ENCODE data around the gene CIAO1. TPM values are rescaled to one million over a fixed set of nuclear protein-coding genes. Genes with fewer than 3 reads are reported as not detected.

Gene CIAO1
- total RNA-seq, 4 donors from 2014 or later: 60.6 to 128 (median 80.1) TPM

DNA sequence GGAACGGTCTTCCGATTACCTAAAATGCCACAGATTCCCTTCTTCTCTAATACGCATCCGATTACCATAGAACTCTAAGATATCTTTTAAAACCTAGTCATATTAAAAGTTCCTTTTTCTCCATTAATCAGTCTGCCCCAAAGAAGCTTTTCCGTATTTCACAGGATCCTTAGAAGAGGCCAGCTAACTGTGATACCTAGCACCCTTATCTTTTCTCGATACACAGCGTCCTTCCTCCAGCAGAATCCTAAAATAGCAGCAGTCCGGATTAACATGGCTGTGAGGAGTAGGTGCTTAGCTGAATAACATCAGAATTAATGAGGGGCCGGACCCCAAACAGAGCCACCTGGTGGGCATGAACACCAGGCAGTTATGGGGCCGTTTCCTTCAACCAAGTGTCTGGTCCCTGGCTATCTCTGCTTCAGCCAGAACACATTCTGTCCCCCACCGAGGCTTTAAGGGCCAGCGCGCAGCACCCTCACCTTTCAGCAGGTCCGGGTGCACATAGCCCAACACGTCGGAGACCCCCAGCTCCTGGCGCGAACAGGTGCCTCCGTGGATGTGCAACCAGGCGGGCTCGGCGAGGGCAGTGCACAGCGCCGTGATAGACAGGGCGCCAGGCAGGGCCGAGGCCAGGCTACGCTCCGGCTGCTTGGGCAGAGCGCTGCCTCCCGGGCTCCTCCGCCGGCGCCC, 1.2 kb upstream of the CIAO1 start:
- Histone ChIP-seq H3K4me3 (peak overlapping the region; percentile 92 to 99 (median 96)), H3K9me3 (no peaks in the 10 kb centered on the region), H3K27ac (peak overlapping the region; percentile 92 to 98 (median 98)), H3K27me3 (no peaks in the 10 kb centered on the region), H3K4me1 (peaks cover 32 to 69% (median 53%) of the 10 kb centered on the region in 3 donors), H3K36me3 (peaks cover 4 to 48% (median 23%) of the 10 kb centered on the region in 3 donors)
- intact Hi-C loops (cut with DNase I): no loop called here
- TF ChIP-seq, protein P1, sequence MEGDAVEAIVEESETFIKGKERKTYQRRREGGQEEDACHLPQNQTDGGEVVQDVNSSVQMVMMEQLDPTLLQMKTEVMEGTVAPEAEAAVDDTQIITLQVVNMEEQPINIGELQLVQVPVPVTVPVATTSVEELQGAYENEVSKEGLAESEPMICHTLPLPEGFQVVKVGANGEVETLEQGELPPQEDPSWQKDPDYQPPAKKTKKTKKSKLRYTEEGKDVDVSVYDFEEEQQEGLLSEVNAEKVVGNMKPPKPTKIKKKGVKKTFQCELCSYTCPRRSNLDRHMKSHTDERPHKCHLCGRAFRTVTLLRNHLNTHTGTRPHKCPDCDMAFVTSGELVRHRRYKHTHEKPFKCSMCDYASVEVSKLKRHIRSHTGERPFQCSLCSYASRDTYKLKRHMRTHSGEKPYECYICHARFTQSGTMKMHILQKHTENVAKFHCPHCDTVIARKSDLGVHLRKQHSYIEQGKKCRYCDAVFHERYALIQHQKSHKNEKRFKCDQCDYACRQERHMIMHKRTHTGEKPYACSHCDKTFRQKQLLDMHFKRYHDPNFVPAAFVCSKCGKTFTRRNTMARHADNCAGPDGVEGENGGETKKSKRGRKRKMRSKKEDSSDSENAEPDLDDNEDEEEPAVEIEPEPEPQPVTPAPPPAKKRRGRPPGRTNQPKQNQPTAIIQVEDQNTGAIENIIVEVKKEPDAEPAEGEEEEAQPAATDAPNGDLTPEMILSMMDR (IDR thresholded peaks at IDR 0.05): peak in 2 of 6 experiments; percentile 30 to 35
- no peak for TF ChIP-seq POLR2A (IDR thresholded peaks at IDR 0.05)
- no peak for DNase-seq
- WGBS, 2 donors: 45 to 48% methylated on average over 10 of the region's 33 CpGs

GRCh38 chr2:96265349-96265839, 631 bp upstream of the CIAO1 start:
- Histone ChIP-seq H3K4me3 (peak overlapping the region; percentile 92 to 99 (median 96)), H3K36me3 (peaks cover 4 to 54% (median 23%) of the 10 kb centered on the region in 3 donors), H3K27me3 (no peaks in the 10 kb centered on the region), H3K4me1 (peaks cover 26 to 63% (median 47%) of the 10 kb centered on the region in 3 donors), H3K9me3 (no peaks in the 10 kb centered on the region), H3K27ac (peak overlapping the region; percentile 92 to 98 (median 98))
- 0 to 1% methylated on average over 1 to 26 of the region's 49 CpGs for WGBS, 2 donors
- intact Hi-C loops (cut with DNase I): no loop called here
- TF ChIP-seq, protein P1 (IDR thresholded peaks at IDR 0.05): no peak
- TF ChIP-seq POLR2A (IDR thresholded peaks at IDR 0.05): no peak
- DNase-seq: no peak

DNA sequence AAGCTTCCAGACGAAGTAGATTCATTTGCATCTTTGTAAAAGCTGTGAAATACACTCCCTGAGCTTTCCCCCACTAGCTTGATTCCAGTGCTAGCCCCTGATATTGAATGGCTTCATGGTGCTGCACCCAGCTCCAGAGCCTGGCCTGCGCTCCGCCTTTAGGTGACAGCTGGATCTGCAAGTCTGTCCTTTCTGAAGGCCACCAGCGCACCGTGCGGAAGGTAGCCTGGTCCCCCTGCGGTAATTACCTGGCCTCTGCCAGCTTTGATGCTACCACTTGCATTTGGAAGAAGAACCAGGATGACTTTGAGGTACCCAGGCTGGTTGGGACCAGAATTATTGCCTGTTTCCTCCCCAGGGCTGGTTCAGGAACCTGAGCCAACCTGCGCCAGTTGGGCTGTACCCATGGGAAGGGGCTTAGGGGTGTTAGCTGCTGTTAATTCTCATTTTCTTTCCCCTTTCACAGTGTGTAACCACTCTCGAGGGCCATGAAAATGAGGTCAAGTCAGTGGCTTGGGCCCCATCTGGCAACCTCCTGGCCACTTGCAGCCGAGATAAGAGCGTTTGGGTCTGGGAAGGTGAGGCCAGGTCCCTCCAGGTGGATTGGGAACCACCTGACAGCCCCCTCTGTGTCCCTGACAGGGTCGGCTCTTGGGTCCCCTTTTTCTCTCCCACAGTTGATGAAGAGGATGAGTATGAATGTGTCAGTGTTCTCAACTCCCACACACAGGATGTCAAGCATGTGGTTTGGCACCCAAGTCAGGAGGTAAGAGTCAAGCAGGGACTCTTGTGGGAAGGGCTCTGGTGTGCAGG, 1.3 kb downstream of the CIAO1 start:
- intact Hi-C loops (cut with DNase I): no loop called here
- peaks cover 15 to 44% (median 31%) of the 10 kb centered on the region in 3 donors for H3K4me1 ChIP-seq
- peak overlapping the region in 1 of 4 donors; percentile 92 for H3K27ac ChIP-seq
- H3K36me3 ChIP-seq: peaks cover 4 to 64% (median 29%) of the 10 kb centered on the region in 3 donors
- WGBS, 2 donors: 60 to 68% methylated on average over 7 to 12 of the region's 12 CpGs
- H3K27me3 ChIP-seq: no peaks in the 10 kb centered on the region
- no peak for DNase-seq
- peak overlapping the region; percentile 92 to 99 (median 96) for H3K4me3 ChIP-seq
- no peaks in the 10 kb centered on the region for H3K9me3 ChIP-seq
- TF ChIP-seq, protein P1 (IDR thresholded peaks at IDR 0.05): peak in 1 of 6 experiments; percentile 46
- TF ChIP-seq POLR2A (IDR thresholded peaks at IDR 0.05): no peak

GRCh38 chr2:96271995-96272394, 6.0 kb downstream of the CIAO1 start:
- H3K36me3 ChIP-seq: peaks cover 9 to 96% (median 46%) of the 10 kb centered on the region in 3 donors
- no peak overlapping the region for H3K4me3 ChIP-seq
- intact Hi-C loops (cut with DNase I): no loop called here
- no peak for DNase-seq
- 84 to 92% methylated on average over 3 of the region's 3 CpGs for WGBS, 2 donors
- H3K9me3 ChIP-seq: no peaks in the 10 kb centered on the region
- no peaks in the 10 kb centered on the region for H3K27me3 ChIP-seq
- H3K4me1 ChIP-seq: peaks cover 5 to 8% (median 8%) of the 10 kb centered on the region in 3 donors
- H3K27ac ChIP-seq: no peak overlapping the region
- no peak for TF ChIP-seq POLR2A (IDR thresholded peaks at IDR 0.05)
- TF ChIP-seq, protein P1 (IDR thresholded peaks at IDR 0.05): no peak

Data from esophagus squamous epithelium (tissue), 5 donors.